Measurements from ENCODE around the gene GUCY1A1.

The GUCY1A1 gene

DNA sequence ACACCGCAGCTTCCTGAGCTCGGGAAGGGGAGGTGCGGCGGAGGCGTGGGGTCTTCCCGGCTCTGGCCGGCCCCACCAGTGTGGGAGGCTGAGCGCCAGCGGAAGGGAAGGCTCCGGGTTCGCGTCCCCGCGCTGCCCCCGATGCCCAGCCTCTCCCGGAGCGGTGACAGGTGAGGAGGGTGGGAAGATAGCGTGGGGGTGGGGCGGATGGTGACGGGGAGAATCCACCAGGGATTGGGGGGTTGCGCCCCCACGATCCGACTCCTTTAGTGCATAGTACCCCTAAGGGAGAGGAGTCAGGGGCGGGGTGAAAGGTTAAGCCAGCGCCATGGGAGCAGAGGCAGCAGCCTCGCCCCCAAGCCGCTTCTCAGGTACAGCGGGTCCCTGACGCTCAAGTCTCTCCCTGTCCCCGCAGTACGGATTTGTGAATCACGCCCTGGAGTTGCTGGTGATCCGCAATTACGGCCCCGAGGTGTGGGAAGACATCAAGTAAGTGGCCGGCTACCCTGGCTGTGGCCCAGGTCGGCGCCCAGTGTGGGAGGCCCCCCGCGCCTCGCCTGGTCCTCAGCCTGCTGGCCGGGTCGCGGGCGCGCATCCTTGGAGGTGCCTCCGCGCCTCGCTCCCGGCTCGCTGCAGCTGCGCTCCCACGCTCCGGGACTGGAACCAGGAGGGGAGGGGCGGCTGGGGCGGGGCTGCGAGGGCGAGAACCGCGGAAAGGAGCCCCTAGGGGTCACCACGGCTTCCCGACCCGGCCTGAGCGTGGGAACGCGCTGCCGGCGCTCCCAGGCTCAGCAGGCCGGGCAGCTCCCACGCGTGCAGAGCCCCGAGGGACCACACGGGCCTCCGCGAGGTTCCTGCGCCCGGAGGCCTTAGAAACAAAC lies 93.0 kb downstream of the GUCY1A1 start:
- H3K4me1 Mint-ChIP-seq (ENCODE audit: low read depth): peaks cover 12% of the 10 kb centered on the region
- H3K9me3 Mint-ChIP-seq: peaks cover 4% of the 10 kb centered on the region
- H3K27ac Mint-ChIP-seq: no peak overlapping the region
- H3K27me3 Mint-ChIP-seq: peaks cover 37% of the 10 kb centered on the region
- peak overlapping the region; percentile 61 for H3K4me3 Mint-ChIP-seq
- peaks cover 4% of the 10 kb centered on the region for H3K36me3 Mint-ChIP-seq (ENCODE audit: low read depth)

DNA sequence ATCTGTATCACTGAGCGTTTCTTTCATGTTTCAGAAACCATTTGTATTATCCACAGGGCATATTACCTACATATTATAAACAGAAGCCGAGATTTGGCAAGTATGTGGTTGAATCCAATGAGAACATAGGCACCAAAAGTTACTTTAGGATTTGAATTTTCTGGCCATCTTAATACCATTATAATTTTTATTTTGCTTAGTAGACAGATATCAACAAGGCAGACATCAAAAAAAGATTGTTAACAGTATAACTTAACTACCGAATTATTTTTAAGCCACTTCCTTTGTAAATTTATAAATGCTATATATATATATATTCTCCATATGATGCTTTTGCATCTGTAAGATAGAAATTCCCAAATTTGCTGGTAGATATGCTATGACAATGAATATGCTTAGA lies 94.4 kb downstream of the GUCY1A1 start:
- peaks cover 4% of the 10 kb centered on the region for H3K9me3 Mint-ChIP-seq
- no peak overlapping the region for H3K4me3 Mint-ChIP-seq
- H3K27ac Mint-ChIP-seq: no peak overlapping the region
- H3K36me3 Mint-ChIP-seq (ENCODE audit: low read depth): peaks cover 4% of the 10 kb centered on the region
- H3K4me1 Mint-ChIP-seq (ENCODE audit: low read depth): peaks cover 12% of the 10 kb centered on the region
- peaks cover 34% of the 10 kb centered on the region for H3K27me3 Mint-ChIP-seq

DNA sequence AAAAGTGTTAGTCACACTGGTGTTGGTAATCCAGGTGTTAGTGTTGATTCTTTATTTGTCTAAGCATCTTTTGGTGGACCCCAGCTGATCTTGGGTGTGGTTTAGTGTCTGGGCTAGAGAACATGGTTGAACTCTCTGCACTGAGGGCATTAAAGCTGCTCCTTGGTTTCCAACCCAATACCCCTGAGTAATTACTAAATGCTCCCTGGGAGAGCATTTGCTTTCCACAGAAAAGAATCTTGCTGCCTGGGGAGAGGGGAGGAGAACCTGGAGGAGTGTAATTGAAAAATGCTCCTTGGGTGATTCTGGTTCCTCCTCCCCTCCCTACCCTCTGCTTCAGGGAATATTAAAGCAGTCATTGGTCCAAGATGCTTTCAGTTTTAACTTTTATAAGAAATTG lies 95.3 kb downstream of the GUCY1A1 start:
- Mint-ChIP-seq H3K27ac (no peak overlapping the region), H3K36me3 (ENCODE audit: low read depth) (peaks cover 4% of the 10 kb centered on the region), H3K4me1 (ENCODE audit: low read depth) (peaks cover 12% of the 10 kb centered on the region), H3K9me3 (peaks cover 2% of the 10 kb centered on the region), H3K4me3 (no peak overlapping the region), H3K27me3 (peaks cover 29% of the 10 kb centered on the region)

DNA sequence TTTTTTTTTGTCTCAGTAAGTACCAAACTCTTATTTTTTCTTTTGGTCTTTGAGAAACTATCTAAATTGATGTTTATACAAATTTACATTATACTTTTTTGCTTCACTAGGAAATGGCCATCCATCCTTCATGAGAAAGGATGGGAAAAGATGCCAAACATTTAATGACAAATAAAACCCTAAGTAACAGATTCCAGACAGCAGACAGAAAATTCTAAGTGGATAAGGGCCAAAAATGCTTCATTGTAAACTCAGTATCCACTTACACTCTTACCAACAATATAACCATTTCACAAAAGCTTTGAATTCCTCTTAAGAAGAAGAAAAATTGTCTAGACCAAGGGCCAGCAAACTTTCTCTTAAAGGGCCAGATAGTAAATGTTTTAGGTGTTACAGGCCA lies 95.7 kb downstream of the GUCY1A1 start:
- H3K4me1 Mint-ChIP-seq (ENCODE audit: low read depth): peaks cover 12% of the 10 kb centered on the region

DNA sequence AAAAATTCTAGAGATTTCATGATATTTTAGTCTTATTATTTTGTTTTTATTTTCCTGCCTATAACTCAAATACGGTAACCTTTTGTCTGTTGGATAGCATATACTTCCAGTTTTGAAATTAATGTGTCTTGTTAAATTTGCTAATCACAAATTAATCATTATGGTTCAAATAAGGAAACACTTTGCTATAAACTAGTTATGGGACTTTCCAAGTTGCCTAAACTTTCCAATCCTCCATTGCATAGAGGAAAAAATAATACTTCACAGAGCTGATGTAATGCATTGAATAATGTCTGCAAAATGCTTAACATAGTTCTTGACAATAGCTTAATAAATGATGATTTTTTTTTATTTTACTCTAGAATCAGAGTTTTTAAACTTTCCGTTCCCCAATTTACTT lies 96.9 kb downstream of the GUCY1A1 start:
- Mint-ChIP-seq H3K4me1 (ENCODE audit: low read depth) (peaks cover 10% of the 10 kb centered on the region), H3K9me3 (no peaks in the 10 kb centered on the region), H3K27ac (no peak overlapping the region), H3K27me3 (peaks cover 19% of the 10 kb centered on the region), H3K36me3 (ENCODE audit: low read depth) (peaks cover 4% of the 10 kb centered on the region), H3K4me3 (no peak overlapping the region)

More for the DNA sequence above, 95.7 kb downstream of the GUCY1A1 start:
- Mint-ChIP-seq H3K9me3 (no peaks in the 10 kb centered on the region), H3K36me3 (ENCODE audit: low read depth) (peaks cover 4% of the 10 kb centered on the region), H3K4me3 (no peak overlapping the region), H3K27me3 (peaks cover 27% of the 10 kb centered on the region), H3K27ac (no peak overlapping the region)

DNA sequence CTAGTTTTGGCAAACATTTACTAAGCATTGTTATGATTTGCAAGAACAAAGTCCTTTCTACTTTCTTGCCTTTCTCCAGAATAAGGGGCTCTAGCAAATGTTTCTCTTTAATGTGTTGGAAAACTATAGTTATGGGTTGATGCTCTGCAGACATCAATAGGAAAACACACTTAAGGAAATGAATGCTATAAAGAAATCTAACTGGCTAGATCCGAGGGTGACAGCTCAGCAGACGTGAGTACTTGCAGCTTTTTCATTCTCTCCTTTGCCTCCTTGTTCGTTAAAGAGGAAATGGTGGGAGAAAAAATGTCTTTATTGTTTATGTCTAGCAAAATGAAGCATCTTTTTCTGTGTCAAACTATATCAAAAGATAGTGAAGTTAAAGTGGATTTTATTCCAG lies 98.5 kb downstream of the GUCY1A1 start:
- Mint-ChIP-seq H3K4me1 (ENCODE audit: low read depth) (peaks cover 7% of the 10 kb centered on the region), H3K36me3 (ENCODE audit: low read depth) (peaks cover 4% of the 10 kb centered on the region), H3K4me3 (no peak overlapping the region), H3K9me3 (no peaks in the 10 kb centered on the region), H3K27ac (no peak overlapping the region), H3K27me3 (peaks cover 17% of the 10 kb centered on the region)

DNA sequence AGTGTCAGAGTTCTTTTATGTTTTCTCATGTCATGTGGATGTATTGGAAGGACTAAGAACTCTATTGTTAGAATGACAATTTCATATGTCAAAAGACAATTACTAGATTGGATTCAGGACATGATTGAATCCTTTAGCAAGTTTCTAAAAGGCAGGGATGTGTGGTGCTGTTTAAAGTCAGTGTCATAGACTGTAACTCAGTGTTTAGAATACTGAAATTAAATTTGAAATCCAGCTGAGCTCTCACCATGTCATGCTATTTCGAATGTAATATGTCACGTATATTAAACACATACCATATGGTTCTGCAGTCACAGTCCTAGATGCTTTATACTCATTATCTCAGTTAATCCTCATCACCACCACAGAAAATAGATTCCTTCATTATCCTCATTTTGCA lies 100.0 kb downstream of the GUCY1A1 start:
- Mint-ChIP-seq H3K27me3 (peaks cover 9% of the 10 kb centered on the region), H3K4me1 (ENCODE audit: low read depth) (peaks cover 4% of the 10 kb centered on the region), H3K9me3 (no peaks in the 10 kb centered on the region), H3K4me3 (no peak overlapping the region), H3K27ac (no peak overlapping the region), H3K36me3 (ENCODE audit: low read depth) (no peaks in the 10 kb centered on the region)

DNA sequence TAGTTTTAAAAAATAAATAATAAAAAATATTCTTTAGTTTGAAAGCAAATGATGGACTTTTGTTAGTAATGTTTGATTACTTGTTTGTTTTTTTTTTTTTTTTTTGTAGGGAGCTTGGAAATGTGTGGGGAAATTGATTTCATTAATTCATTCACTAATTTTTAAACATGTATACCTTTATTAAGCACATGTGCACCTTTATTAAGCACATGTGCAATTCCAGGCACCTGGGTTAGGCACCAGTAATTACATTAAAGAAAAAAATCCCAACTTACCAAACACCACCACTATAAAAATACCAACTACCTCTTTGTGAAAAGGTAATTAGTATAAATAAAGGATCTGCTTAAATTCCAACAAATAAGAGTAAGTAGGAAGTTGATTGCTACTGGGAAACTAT lies 101.7 kb downstream of the GUCY1A1 start:
- H3K4me3 Mint-ChIP-seq: no peak overlapping the region
- H3K36me3 Mint-ChIP-seq (ENCODE audit: low read depth): no peaks in the 10 kb centered on the region
- H3K27me3 Mint-ChIP-seq: no peaks in the 10 kb centered on the region
- no peaks in the 10 kb centered on the region for H3K4me1 Mint-ChIP-seq (ENCODE audit: low read depth)
- H3K27ac Mint-ChIP-seq: no peak overlapping the region
- H3K9me3 Mint-ChIP-seq: no peaks in the 10 kb centered on the region

DNA sequence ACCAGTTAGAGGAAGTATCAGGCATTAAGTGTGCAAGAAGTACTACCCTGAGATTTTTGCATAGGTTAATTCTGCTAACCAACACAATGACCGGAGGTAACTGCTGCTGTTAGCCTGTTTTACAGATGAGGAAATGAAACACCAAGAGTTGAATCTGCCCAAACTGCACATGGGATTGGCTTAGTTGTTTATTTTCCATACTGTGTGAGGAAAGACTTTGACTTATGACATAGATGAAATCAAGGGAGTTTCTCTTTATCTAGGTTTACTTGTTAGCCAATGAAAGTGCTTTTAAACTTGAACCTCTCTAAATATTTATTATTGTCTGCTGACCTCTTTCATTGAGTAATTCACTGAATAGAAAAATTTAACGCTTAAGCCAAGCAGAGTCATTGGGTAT lies 102.4 kb downstream of the GUCY1A1 start:
- no peak overlapping the region for H3K27ac Mint-ChIP-seq
- no peaks in the 10 kb centered on the region for H3K9me3 Mint-ChIP-seq
- no peaks in the 10 kb centered on the region for H3K36me3 Mint-ChIP-seq (ENCODE audit: low read depth)
- H3K4me3 Mint-ChIP-seq: no peak overlapping the region
- H3K4me1 Mint-ChIP-seq (ENCODE audit: low read depth): no peaks in the 10 kb centered on the region
- H3K27me3 Mint-ChIP-seq: no peaks in the 10 kb centered on the region

DNA sequence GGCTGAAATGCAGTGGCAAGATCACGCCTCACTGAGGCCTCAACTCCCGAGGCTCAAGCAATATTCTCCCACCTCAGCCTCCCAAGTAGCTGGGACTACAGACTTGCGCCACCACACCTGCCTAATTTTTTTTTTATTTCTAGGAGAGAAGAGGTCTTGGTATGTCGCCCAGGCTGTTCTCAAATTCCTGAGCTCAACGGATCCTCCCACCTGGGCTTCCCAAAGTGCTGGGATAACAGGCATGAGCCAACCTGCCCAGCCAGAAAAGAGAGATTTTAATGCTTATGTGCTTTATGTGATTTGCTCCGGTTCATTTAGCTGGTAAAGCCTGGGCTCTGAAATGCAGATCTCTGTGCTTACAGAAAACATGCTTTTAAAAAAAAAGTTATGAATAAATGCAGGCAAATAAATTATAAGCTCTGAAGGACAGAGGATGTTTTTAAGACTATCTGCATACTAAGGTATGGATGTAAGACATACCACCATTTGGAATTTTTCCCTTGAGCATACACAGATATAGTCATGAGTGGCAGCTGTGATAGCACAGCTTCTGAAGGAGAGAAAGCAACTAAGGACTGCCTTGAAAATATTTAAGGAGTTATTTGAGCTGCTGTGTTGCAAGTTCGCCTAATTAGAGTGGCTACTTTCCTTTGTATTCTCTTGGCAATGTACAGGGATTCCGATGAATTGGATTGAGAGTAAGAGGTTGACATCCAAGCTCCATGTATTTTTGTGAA lies 106.0 kb downstream of the GUCY1A1 start:
- Mint-ChIP-seq H3K4me3 (no peak overlapping the region), H3K4me1 (ENCODE audit: low read depth) (no peaks in the 10 kb centered on the region), H3K27me3 (no peaks in the 10 kb centered on the region), H3K27ac (no peak overlapping the region), H3K36me3 (ENCODE audit: low read depth) (no peaks in the 10 kb centered on the region), H3K9me3 (no peaks in the 10 kb centered on the region)

DNA sequence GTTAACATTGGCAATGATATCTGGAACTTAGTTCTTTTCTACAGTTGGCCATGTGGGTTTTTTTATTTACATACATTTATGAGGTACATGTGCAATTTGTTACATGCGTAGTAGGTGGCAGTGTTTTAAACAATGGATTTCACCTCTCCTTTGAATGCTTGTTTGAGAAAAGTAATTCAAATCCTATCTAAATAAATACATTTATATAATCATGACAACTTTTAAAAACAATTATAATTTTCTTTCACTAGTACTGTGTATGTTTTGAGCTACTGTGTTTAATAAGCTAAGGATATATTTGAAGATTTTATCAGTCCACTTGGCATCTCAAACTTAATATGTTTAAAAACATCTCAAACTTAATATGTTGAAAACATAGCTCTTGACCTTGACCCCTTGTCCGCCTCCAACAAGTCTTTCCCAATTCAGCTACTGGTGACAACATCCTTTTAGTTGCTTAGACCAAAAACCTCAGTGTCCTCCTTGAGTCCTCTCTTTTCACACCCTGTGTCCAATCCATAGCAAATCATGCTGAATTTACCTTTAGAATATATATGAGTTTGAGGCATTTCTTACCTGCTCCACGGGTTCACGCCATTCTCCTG lies 106.7 kb downstream of the GUCY1A1 start:
- H3K36me3 Mint-ChIP-seq (ENCODE audit: low read depth): no peaks in the 10 kb centered on the region
- H3K4me3 Mint-ChIP-seq: no peak overlapping the region
- H3K27ac Mint-ChIP-seq: no peak overlapping the region
- no peaks in the 10 kb centered on the region for H3K4me1 Mint-ChIP-seq (ENCODE audit: low read depth)
- H3K9me3 Mint-ChIP-seq: no peaks in the 10 kb centered on the region
- H3K27me3 Mint-ChIP-seq: no peaks in the 10 kb centered on the region

DNA sequence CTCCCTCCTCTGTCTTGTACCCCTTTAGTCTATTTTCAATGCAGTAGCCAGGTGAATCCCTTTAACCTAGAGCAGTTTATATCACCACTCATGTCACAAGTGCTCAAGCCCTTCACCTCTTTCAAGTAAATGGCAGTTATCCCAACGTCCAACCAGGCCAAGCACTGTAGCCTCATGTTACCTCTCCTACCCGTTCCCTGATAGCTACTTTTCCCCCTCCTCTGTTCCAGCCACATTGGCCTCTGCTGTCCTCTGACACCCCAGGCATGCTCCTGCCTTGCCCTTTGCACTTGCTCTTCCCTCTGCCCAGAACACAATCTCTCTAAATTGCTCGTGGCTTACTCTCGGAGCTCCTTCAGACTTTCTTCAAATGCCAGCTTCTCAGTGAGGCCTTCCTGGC lies 107.4 kb downstream of the GUCY1A1 start:
- Mint-ChIP-seq H3K9me3 (no peaks in the 10 kb centered on the region), H3K36me3 (ENCODE audit: low read depth) (no peaks in the 10 kb centered on the region), H3K4me3 (no peak overlapping the region), H3K27me3 (no peaks in the 10 kb centered on the region), H3K4me1 (ENCODE audit: low read depth) (no peaks in the 10 kb centered on the region), H3K27ac (no peak overlapping the region)

DNA sequence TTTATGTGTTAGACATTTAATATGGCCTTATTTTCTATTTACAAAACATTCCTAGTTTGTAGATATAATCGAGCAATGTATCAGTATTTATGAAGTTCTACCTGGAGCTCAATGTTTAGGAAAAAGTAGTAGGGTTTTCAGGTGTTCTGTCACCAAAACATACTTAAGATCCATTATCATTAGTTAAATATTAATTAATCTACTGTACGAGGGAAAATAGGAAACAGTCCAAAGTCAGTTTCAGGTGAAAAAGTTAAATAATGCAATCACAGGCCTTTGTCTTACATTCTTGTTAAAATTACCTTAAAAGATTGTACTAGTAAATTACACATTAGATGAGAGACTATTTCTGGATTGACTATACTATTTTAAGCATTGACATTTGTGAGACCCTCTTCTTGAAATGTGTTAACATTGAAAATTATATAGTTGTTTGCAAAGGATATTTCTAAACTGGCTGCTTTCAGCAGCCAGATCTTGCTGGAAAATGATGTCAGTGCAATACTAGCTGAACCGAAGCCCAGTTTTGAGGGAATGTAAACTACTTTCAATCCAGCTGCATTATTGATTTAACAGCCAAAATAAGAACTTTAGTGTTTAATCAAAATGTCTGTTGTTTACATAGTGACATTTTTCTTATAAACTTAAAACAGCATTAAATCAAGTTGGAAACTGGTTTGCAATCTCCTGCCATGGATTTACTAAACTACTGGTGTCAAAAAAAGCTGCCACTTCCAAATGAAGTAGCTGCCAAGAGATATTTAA lies 111.5 kb downstream of the GUCY1A1 start:
- H3K9me3 Mint-ChIP-seq: no peaks in the 10 kb centered on the region
- H3K4me3 Mint-ChIP-seq: no peak overlapping the region
- H3K36me3 Mint-ChIP-seq (ENCODE audit: low read depth): no peaks in the 10 kb centered on the region
- H3K4me1 Mint-ChIP-seq (ENCODE audit: low read depth): no peaks in the 10 kb centered on the region
- peaks cover 10% of the 10 kb centered on the region for H3K27me3 Mint-ChIP-seq
- no peak overlapping the region for H3K27ac Mint-ChIP-seq

DNA sequence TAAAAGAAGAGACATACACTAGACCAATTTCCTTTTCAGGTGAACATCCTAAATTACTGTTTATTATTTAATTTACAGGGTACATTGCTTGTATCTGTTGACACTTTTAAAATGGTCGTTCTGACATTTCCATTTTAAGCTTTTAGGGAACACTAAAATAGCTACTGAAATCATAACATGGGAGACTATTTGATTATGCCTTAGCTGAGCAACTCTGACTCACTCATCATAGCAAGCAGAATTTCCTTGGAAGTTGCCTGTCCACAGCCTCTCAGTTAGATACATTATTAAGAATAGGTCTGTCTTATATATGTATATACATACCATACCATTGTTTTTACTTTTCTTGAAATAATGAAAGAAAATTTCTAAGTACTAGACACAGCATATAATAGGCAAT lies 114.1 kb downstream of the GUCY1A1 start:
- Mint-ChIP-seq H3K27me3 (peaks cover 10% of the 10 kb centered on the region), H3K4me1 (ENCODE audit: low read depth) (no peaks in the 10 kb centered on the region), H3K27ac (no peak overlapping the region), H3K4me3 (no peak overlapping the region), H3K9me3 (no peaks in the 10 kb centered on the region), H3K36me3 (ENCODE audit: low read depth) (no peaks in the 10 kb centered on the region)

Measured in stimulated activated naive CD8-positive, alpha-beta T cell treated with anti-CD3 and anti-CD28 coated beads, Interleukin-15, Interleukin-2, amounts not matched to agents 100 ng/mL and 50 ng/mL, for 24 hours (primary cell).